Measurements from ENCODE around the gene SNIP1. TPM values are rescaled to one million over a fixed set of nuclear protein-coding genes. Genes with fewer than 3 reads are reported as not detected.
A peak's percentile ranks its signal among the peaks of the same experiment; 100 is the strongest.
"Not testable (repeated sequence)": the region's sequence is repeated elsewhere in the genome, so short reads cannot be mapped to it uniquely, and the experiment has no call there.

Gene SNIP1
- total RNA-seq, 2 experiments from 2014 or later = 24.1 to 27.7 TPM

- not testable (repeated sequence) for H3K4me1 Mint-ChIP-seq (ENCODE audit: low read depth); DNase-seq; ATAC-seq; H3K9me3 Mint-ChIP-seq (ENCODE audit: insufficient read depth); H3K27me3 Mint-ChIP-seq (ENCODE audit: low read depth); H3K4me3 Mint-ChIP-seq; H3K27ac Mint-ChIP-seq
- ChIA-PET POLR2A (interaction anchor here (1.3 to 2.9 kb wide), 2 partner anchors 9 to 12 kb away, joined by 5 to 6 read pairs; partner anchors contain the start of gene MEAF6), CTCF (interaction anchor here (0.6 to 10.4 kb wide), 6 partner anchors 12 to 109 kb away, joined by 3 to 111 read pairs (median 4); partner anchors contain the start of gene MEAF6)
- H3K36me3 Mint-ChIP-seq (ENCODE audit: low read depth) = peaks cover 53% of the 10 kb centered on the region
Observed at GRCh38 chr1:37502791-37503190, 51.3 kb downstream of the SNIP1 start.

- no peak for ATAC-seq
- Mint-ChIP-seq H3K4me3 (no peak overlapping the region), H3K27ac (no peak overlapping the region), H3K27me3 (ENCODE audit: low read depth) (no peaks in the 10 kb centered on the region), H3K36me3 (ENCODE audit: low read depth) (peaks cover 49% of the 10 kb centered on the region), H3K4me1 (ENCODE audit: low read depth) (no peaks in the 10 kb centered on the region), H3K9me3 (ENCODE audit: insufficient read depth) (no peaks in the 10 kb centered on the region)
- no peak for DNase-seq
- POLR2A ChIA-PET = interaction anchor here (2.9 kb wide), 1 partner anchor 12 kb away, joined by 6 read pairs; the partner anchor contains the start of gene MEAF6
- CTCF ChIA-PET = interaction anchor here (10.4 kb wide), 1 partner anchor 15 kb away, joined by 111 read pairs; no protein-coding TSS in a partner anchor
Observed at GRCh38 chr1:37502104-37502503, 52.0 kb downstream of the SNIP1 start.

DNA sequence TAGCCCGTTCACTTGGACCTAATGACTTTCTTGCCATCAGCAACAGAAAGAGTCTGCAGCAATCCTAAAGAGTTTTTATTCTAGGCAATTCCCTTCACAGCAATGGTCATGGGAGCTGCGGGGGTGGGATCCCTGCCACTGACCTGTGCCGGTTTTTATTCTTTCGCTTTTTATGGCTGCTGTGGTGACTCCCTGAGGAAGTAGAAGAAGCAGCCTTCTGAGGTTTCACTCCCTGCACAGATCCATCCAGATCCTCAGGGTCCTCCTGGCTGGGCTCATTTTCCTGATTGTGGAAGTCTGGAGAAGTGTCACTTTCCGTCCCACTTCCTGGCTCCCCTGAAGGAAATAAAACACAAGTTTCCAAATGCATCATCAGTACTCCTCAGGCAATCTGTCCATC lies 52.4 kb downstream of the SNIP1 start:
- no peaks in the 10 kb centered on the region for H3K4me1 Mint-ChIP-seq (ENCODE audit: low read depth)
- H3K27ac Mint-ChIP-seq = no peak overlapping the region
- peaks cover 48% of the 10 kb centered on the region for H3K36me3 Mint-ChIP-seq (ENCODE audit: low read depth)
- no peaks in the 10 kb centered on the region for H3K27me3 Mint-ChIP-seq (ENCODE audit: low read depth)
- ATAC-seq (no peak), DNase-seq (no peak)
- H3K9me3 Mint-ChIP-seq (ENCODE audit: insufficient read depth) = no peaks in the 10 kb centered on the region
- H3K4me3 Mint-ChIP-seq = no peak overlapping the region
- CTCF ChIA-PET = interaction anchor here (10.4 kb wide), 1 partner anchor 15 kb away, joined by 111 read pairs; no protein-coding TSS in a partner anchor
- POLR2A ChIA-PET = interaction anchor here (2.9 kb wide), 1 partner anchor 13 kb away, joined by 6 read pairs; the partner anchor contains the start of gene MEAF6

DNA sequence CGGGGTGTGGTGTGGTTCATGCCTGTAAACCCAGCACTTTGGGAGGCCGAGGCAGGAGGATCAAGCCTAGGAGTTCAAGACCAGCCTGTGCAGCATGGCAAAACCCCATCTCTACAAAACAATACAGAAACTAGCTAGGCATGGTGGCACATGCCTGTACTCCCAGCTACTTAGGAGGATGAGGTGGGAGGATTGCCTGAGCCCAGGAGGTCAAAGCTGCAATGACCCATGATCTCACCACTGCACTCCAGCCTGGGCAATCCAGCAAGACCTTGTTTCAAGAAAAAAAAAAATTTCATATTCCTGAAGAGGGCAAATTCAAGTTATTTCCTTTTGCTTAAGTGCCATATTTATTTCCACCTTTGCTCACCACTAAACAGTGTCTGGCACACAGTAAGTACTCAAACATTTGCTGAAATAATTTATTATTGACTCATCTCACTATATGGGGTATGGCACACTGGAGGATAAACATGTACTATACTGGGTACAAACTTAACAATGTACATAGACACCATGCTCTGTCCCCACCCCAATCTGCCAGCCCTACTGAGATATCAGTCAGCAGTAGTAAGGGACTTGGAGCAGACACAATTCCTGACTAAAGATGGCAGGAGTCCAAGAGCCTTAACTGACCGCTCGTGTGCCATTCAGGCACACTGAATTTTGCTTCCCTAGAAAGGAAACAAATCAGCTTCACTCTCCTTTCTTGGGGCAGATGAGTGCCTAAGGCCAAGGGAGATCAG lies 55.0 kb downstream of the SNIP1 start:
- DNase-seq (no peak), ATAC-seq (no peak)
- H3K27me3 Mint-ChIP-seq (ENCODE audit: low read depth) = no peaks in the 10 kb centered on the region
- no peaks in the 10 kb centered on the region for H3K9me3 Mint-ChIP-seq (ENCODE audit: insufficient read depth)
- ChIA-PET POLR2A (interaction anchor here (1.2 to 1.6 kb wide), 2 partner anchors 16 to 20 kb away, joined by 4 to 8 read pairs; partner anchors contain the start of gene MEAF6), CTCF (interaction anchor here (0.9 to 10.4 kb wide), 4 partner anchors 10 to 15 kb away, joined by 4 to 111 read pairs (median 6); partner anchors contain the start of gene MEAF6)
- H3K36me3 Mint-ChIP-seq (ENCODE audit: low read depth) = peaks cover 37% of the 10 kb centered on the region
- H3K4me1 Mint-ChIP-seq (ENCODE audit: low read depth) = peaks cover 2% of the 10 kb centered on the region
- H3K27ac Mint-ChIP-seq = no peak overlapping the region
- H3K4me3 Mint-ChIP-seq = no peak overlapping the region

DNA sequence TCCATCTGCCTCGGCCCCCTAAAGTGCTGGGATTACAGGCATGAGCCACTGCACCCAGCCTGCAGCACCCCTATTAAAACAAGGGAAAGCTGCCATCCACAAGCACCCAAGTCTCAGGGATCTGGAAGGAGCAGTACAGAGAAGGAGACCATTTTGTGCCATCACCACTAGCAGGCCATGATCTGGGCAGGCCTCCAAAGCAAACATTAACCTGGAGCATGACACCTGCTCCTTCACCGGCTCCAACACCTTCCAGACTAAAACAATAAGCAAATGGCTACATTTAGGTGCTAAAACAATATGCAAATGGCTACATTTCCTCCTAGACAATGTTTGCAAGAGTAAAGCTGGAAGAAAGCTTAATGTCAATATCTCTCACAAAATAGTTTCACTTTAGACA lies 56.3 kb downstream of the SNIP1 start:
- Mint-ChIP-seq H3K27ac (no peak overlapping the region), H3K36me3 (ENCODE audit: low read depth) (peaks cover 45% of the 10 kb centered on the region), H3K4me1 (ENCODE audit: low read depth) (peaks cover 6% of the 10 kb centered on the region), H3K9me3 (ENCODE audit: insufficient read depth) (no peaks in the 10 kb centered on the region), H3K27me3 (ENCODE audit: low read depth) (no peaks in the 10 kb centered on the region), H3K4me3 (no peak overlapping the region)
- DNase-seq (no peak), ATAC-seq (no peak)
- ChIA-PET POLR2A (interaction anchor here (0.8 kb wide), 1 partner anchor 10 kb away, joined by 3 read pairs; no protein-coding TSS in a partner anchor), CTCF (interaction anchor here (0.9 to 10.4 kb wide), 4 partner anchors 11 to 41 kb away, joined by 3 to 111 read pairs (median 4); no protein-coding TSS in a partner anchor)

GRCh38 chr1:37495875-37496274 lies 58.2 kb downstream of the SNIP1 start:
- no peaks in the 10 kb centered on the region for H3K9me3 Mint-ChIP-seq (ENCODE audit: insufficient read depth)
- no peak for DNase-seq
- CTCF ChIA-PET = interaction anchor here (1.0 to 10.4 kb wide), 4 partner anchors 9 to 41 kb away, joined by 3 to 111 read pairs (median 6); partner anchors contain the start of gene MEAF6
- POLR2A ChIA-PET = no interaction called here
- ATAC-seq = no peak
- no peaks in the 10 kb centered on the region for H3K27me3 Mint-ChIP-seq (ENCODE audit: low read depth)
- peaks cover 6% of the 10 kb centered on the region for H3K4me1 Mint-ChIP-seq (ENCODE audit: low read depth)
- no peak overlapping the region for H3K27ac Mint-ChIP-seq
- no peak overlapping the region for H3K4me3 Mint-ChIP-seq
- H3K36me3 Mint-ChIP-seq (ENCODE audit: low read depth) = peaks cover 39% of the 10 kb centered on the region

GRCh38 chr1:37493336-37494098 lies 60.6 kb downstream of the SNIP1 start:
- no peak overlapping the region for H3K4me3 Mint-ChIP-seq
- DNase-seq (no peak), ATAC-seq (no peak)
- POLR2A ChIA-PET = interaction anchor here (1.0 kb wide), 1 partner anchor 10 kb away, joined by 5 read pairs; no protein-coding TSS in a partner anchor
- H3K27me3 Mint-ChIP-seq (ENCODE audit: low read depth) = no peaks in the 10 kb centered on the region
- H3K4me1 Mint-ChIP-seq (ENCODE audit: low read depth) = peaks cover 6% of the 10 kb centered on the region
- no peak overlapping the region for H3K27ac Mint-ChIP-seq
- H3K9me3 Mint-ChIP-seq (ENCODE audit: insufficient read depth) = no peaks in the 10 kb centered on the region
- peaks cover 25% of the 10 kb centered on the region for H3K36me3 Mint-ChIP-seq (ENCODE audit: low read depth)
- CTCF ChIA-PET = interaction anchor here (1.1 to 11.1 kb wide), 3 partner anchors 21 to 37 kb away, joined by 3 to 269 read pairs (median 4); no protein-coding TSS in a partner anchor

DNA sequence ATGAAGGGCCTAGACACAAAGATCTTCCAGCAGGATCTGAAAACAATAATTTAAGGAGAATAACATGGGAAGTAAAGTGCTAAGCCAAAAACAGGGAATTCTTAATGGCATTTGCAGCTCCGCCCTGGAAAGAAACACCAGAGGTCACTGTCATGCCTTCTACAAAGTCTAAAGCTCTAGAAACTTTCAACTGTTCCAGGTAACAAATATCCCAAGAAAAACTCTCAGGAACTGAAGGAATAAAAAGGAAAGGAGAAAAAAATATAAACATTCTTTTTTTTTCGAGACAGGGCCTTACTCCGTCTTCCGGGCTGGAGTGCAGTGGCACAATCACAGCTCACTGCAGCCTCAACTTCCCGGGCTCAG lies 66.5 kb downstream of the SNIP1 start:
- H3K36me3 Mint-ChIP-seq (ENCODE audit: low read depth) = peaks cover 18% of the 10 kb centered on the region

DNA sequence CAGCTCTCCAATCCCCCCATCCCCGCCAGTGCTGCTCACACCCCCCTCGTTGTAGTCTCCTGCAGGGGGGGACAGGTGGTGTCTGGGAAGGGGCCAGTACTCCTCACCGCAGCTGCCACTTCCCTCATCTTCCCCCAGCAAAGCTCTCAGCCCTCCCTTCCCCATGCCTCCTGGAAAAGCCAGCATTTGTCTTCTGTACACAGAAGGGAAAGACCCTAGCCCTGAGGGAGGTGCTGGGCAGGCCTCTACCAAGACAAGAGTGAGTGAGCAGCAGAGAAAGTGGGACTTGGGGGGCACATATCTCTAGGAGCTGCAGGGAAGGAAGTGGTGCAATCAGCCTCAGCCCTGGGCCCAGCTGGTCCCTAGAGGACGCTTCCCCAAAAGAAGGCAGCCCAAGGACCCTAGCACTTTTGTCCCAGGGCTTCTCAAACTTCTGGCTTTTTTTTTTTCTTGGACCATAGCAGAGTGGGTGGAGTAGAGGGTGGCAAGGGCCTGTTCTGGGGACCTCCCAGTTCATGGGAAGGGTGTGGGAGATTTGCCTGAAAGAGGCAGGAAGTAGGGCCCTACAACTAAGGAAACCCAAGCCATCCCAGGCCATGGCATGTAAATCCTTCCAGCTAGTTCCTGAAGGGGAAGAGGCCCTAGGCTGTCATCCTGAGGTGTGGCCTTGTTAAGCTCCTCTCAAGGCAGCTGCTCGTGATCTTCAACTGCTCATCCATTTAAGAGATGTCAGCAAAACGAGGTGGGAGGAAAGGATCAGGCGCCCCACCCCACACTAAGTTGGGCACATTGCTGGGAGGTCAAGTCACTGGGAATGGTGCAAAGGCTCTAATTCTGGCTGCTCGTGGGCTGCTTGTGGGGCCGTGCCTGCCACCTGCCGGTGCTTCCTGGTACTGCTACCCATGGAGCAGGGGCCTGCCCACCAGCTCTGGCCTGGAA lies 67.1 kb downstream of the SNIP1 start:
- Mint-ChIP-seq H3K27me3 (ENCODE audit: low read depth) (no peaks in the 10 kb centered on the region), H3K4me1 (ENCODE audit: low read depth) (peaks cover 17% of the 10 kb centered on the region), H3K4me3 (no peak overlapping the region), H3K27ac (peak overlapping the region; percentile 84), H3K36me3 (ENCODE audit: low read depth) (peaks cover 23% of the 10 kb centered on the region), H3K9me3 (ENCODE audit: insufficient read depth) (no peaks in the 10 kb centered on the region)
- ChIA-PET CTCF (interaction anchor here (0.6 to 11.1 kb wide), 32 partner anchors 12 to 1011 kb away, joined by 3 to 269 read pairs (median 8); partner anchors contain the start of genes CDCA8, MEAF6, SNIP1 and ZC3H12A), POLR2A (interaction anchor here (0.9 to 4.4 kb wide), 10 partner anchors 8 to 37 kb away, joined by 3 to 49 read pairs (median 3); partner anchors contain the start of genes MEAF6 and ZC3H12A)
- ATAC-seq (peak; percentile 63), DNase-seq (peak; percentile 82)

More for the DNA sequence above, 66.5 kb downstream of the SNIP1 start:
- Mint-ChIP-seq H3K9me3 (ENCODE audit: insufficient read depth) (no peaks in the 10 kb centered on the region), H3K4me1 (ENCODE audit: low read depth) (peaks cover 15% of the 10 kb centered on the region), H3K4me3 (no peak overlapping the region), H3K27me3 (ENCODE audit: low read depth) (no peaks in the 10 kb centered on the region), H3K27ac (peak overlapping the region; percentile 84)
- CTCF ChIA-PET = interaction anchor here (0.7 to 11.1 kb wide), 29 partner anchors 12 to 1012 kb away, joined by 3 to 269 read pairs (median 9); partner anchors contain the start of genes CDCA8, MEAF6, SNIP1 and ZC3H12A
- no peak for DNase-seq
- POLR2A ChIA-PET = interaction anchor here (0.9 to 4.4 kb wide), 8 partner anchors 9 to 38 kb away, joined by 3 to 49 read pairs (median 3); partner anchors contain the start of genes MEAF6 and ZC3H12A
- ATAC-seq = no peak

DNA sequence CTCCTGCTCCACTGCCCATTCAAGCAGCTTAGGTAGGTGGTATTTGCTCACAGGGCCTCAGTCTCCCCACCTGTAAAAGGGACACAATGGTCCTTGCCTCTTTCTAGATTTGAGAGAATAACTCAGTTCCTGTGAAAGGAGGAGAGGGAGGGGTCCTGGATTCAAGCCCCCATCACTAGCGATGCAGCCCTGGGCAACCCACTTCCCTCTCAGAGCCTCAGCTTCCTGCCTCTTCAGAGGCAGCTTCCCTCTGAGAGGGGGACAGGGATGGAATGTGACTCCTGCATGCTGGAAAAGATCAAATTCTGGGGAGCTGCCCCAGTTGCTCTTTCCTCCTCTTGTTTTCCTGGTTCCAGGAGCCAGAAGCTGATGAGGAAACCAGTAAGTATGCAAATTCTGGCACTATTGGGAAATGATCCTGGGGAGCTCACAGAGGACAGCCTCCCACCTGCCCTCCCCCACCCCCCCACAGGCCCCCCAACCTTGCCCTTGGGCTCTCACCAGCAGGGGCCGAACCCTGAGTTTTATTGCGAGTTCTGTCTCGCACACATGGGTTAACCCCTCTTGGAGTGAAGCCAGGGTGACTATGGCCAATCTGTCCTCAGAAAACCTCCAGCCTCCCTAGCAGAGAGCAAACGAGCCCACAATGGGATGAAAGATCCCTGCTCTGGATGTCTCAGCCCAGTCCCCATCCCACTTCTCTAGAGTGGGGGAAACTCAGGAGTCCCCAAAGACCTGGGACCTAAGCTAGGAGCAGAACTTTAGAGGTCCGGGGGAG lies 68.0 kb downstream of the SNIP1 start:
- H3K36me3 Mint-ChIP-seq (ENCODE audit: low read depth) = peaks cover 31% of the 10 kb centered on the region
- H3K27me3 Mint-ChIP-seq (ENCODE audit: low read depth) = no peaks in the 10 kb centered on the region
- no peak for ATAC-seq
- H3K9me3 Mint-ChIP-seq (ENCODE audit: insufficient read depth) = no peaks in the 10 kb centered on the region
- ChIA-PET POLR2A (interaction anchor here (1.1 to 4.4 kb wide), 6 partner anchors 11 to 37 kb away, joined by 3 to 49 read pairs (median 3); partner anchors contain the start of genes MEAF6 and ZC3H12A), CTCF (interaction anchor here (0.6 to 11.1 kb wide), 16 partner anchors 11 to 1263 kb away, joined by 3 to 269 read pairs (median 11); partner anchors contain the start of genes CDCA8, SNIP1 and ZC3H12A)
- H3K27ac Mint-ChIP-seq = peak overlapping the region; percentile 84
- peaks cover 26% of the 10 kb centered on the region for H3K4me1 Mint-ChIP-seq (ENCODE audit: low read depth)
- no peak overlapping the region for H3K4me3 Mint-ChIP-seq
- no peak for DNase-seq
